ENCODE measurements around the gene KLHL21. TPM values are rescaled to one million over a fixed set of nuclear protein-coding genes. Genes with fewer than 3 reads are reported as not detected.
"Not testable (repeated sequence)": the region's sequence is repeated elsewhere in the genome, so short reads cannot be mapped to it uniquely, and the experiment has no call there.

Gene KLHL21
- total RNA-seq, 2 donors from 2014 or later = 10.9 to 13.2 TPM

- Mint-ChIP-seq H3K4me1 (peaks cover 5% of the 10 kb centered on the region), H3K27ac (no peak overlapping the region), H3K27me3 (ENCODE audit: insufficient read depth) (no peaks in the 10 kb centered on the region), H3K4me3 (no peak overlapping the region), H3K36me3 (ENCODE audit: low read depth) (peaks cover 60% of the 10 kb centered on the region), H3K9me3 (no peaks in the 10 kb centered on the region)
- Histone ChIP-seq H3K4me1 (ENCODE audit: control insufficient read depth, insufficient read depth, low read length) (no peaks in the 10 kb centered on the region), H3K27me3 (ENCODE audit: control insufficient read depth, insufficient read depth, low read length, poor library complexity, severe bottlenecking) (no peaks in the 10 kb centered on the region), H3K9ac (ENCODE audit: extremely low read depth, low read length, poor library complexity, severe bottlenecking) (no peak overlapping the region), H3K9me3 (ENCODE audit: control insufficient read depth, low read length) (no peaks in the 10 kb centered on the region), H3K27ac (ENCODE audit: low read depth, low read length) (no peak overlapping the region), H3K4me3 (ENCODE audit: low read length) (no peak overlapping the region), H3K36me3 (ENCODE audit: control insufficient read depth, insufficient read depth, low read length) (peaks cover 51% of the 10 kb centered on the region)
- WGBS, 2 experiments (ENCODE audit: insufficient coverage in 1 of 2, insufficient read length in 1 of 2) = 70 to 71% methylated on average over 6 to 10 of the region's 10 CpGs
- DNase-seq = peak; percentile 72
- TF ChIP-seq, protein P1, sequence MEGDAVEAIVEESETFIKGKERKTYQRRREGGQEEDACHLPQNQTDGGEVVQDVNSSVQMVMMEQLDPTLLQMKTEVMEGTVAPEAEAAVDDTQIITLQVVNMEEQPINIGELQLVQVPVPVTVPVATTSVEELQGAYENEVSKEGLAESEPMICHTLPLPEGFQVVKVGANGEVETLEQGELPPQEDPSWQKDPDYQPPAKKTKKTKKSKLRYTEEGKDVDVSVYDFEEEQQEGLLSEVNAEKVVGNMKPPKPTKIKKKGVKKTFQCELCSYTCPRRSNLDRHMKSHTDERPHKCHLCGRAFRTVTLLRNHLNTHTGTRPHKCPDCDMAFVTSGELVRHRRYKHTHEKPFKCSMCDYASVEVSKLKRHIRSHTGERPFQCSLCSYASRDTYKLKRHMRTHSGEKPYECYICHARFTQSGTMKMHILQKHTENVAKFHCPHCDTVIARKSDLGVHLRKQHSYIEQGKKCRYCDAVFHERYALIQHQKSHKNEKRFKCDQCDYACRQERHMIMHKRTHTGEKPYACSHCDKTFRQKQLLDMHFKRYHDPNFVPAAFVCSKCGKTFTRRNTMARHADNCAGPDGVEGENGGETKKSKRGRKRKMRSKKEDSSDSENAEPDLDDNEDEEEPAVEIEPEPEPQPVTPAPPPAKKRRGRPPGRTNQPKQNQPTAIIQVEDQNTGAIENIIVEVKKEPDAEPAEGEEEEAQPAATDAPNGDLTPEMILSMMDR (conservative IDR thresholded peaks at IDR 0.05) = peak; percentile 80
These were observed 44.0 kb upstream of the KLHL21 start for GRCh38 chr1:6646499-6647148.

- WGBS, 2 experiments (ENCODE audit: insufficient coverage in 1 of 2, insufficient read length in 1 of 2) = 96 to 100% methylated on average over 4 to 7 of the region's 7 CpGs
- no peaks in the 10 kb centered on the region for H3K9me3 Mint-ChIP-seq
- Histone ChIP-seq H3K27ac (ENCODE audit: low read depth, low read length) (no peak overlapping the region), H3K9me3 (ENCODE audit: control insufficient read depth, low read length) (no peaks in the 10 kb centered on the region), H3K27me3 (ENCODE audit: control insufficient read depth, insufficient read depth, low read length, poor library complexity, severe bottlenecking) (no peaks in the 10 kb centered on the region), H3K9ac (ENCODE audit: extremely low read depth, low read length, poor library complexity, severe bottlenecking) (no peak overlapping the region), H3K4me3 (ENCODE audit: low read length) (no peak overlapping the region), H3K36me3 (ENCODE audit: control insufficient read depth, insufficient read depth, low read length) (peaks cover 49% of the 10 kb centered on the region), H3K4me1 (ENCODE audit: control insufficient read depth, insufficient read depth, low read length) (no peaks in the 10 kb centered on the region)
- H3K4me1 Mint-ChIP-seq = peaks cover 5% of the 10 kb centered on the region
- DNase-seq = no peak
- H3K36me3 Mint-ChIP-seq (ENCODE audit: low read depth) = peaks cover 63% of the 10 kb centered on the region
- TF ChIP-seq, protein P1 (conservative IDR thresholded peaks at IDR 0.05) = no peak
- no peaks in the 10 kb centered on the region for H3K27me3 Mint-ChIP-seq (ENCODE audit: insufficient read depth)
- H3K4me3 Mint-ChIP-seq = no peak overlapping the region
- H3K27ac Mint-ChIP-seq = no peak overlapping the region
These were observed 42.3 kb upstream of the KLHL21 start for GRCh38 chr1:6645018-6645417.

- H3K4me1 Mint-ChIP-seq; DNase-seq; H3K9ac ChIP-seq (ENCODE audit: extremely low read depth, low read length, poor library complexity, severe bottlenecking); H3K9me3 ChIP-seq (ENCODE audit: control insufficient read depth, low read length); H3K27me3 Mint-ChIP-seq (ENCODE audit: insufficient read depth); H3K4me3 ChIP-seq (ENCODE audit: low read length); H3K27ac Mint-ChIP-seq; H3K9me3 Mint-ChIP-seq; H3K27me3 ChIP-seq (ENCODE audit: control insufficient read depth, insufficient read depth, low read length, poor library complexity, severe bottlenecking); H3K27ac ChIP-seq (ENCODE audit: low read depth, low read length); H3K4me3 Mint-ChIP-seq; H3K4me1 ChIP-seq (ENCODE audit: control insufficient read depth, insufficient read depth, low read length): not testable (repeated sequence)
- peaks cover 75% of the 10 kb centered on the region for H3K36me3 ChIP-seq (ENCODE audit: control insufficient read depth, insufficient read depth, low read length)
- H3K36me3 Mint-ChIP-seq (ENCODE audit: low read depth) = peaks cover 85% of the 10 kb centered on the region
- WGBS, 2 experiments (ENCODE audit: insufficient coverage in 1 of 2, insufficient read length in 1 of 2) = 92% methylated on average over 3 of the region's 3 CpGs; no CpG with 5 or more reads in 1 of the 2 experiments
These were observed 38.2 kb upstream of the KLHL21 start for GRCh38 chr1:6640867-6641266.

GRCh38 chr1:6638226-6638625 lies 35.6 kb upstream of the KLHL21 start:
- peaks cover 81% of the 10 kb centered on the region for H3K36me3 Mint-ChIP-seq (ENCODE audit: low read depth)
- Histone ChIP-seq H3K36me3 (ENCODE audit: control insufficient read depth, insufficient read depth, low read length) (peaks cover 74% of the 10 kb centered on the region), H3K4me1 (ENCODE audit: control insufficient read depth, insufficient read depth, low read length) (no peaks in the 10 kb centered on the region), H3K9me3 (ENCODE audit: control insufficient read depth, low read length) (no peaks in the 10 kb centered on the region), H3K27me3 (ENCODE audit: control insufficient read depth, insufficient read depth, low read length, poor library complexity, severe bottlenecking) (no peaks in the 10 kb centered on the region), H3K9ac (ENCODE audit: extremely low read depth, low read length, poor library complexity, severe bottlenecking) (no peak overlapping the region), H3K4me3 (ENCODE audit: low read length) (no peak overlapping the region), H3K27ac (ENCODE audit: low read depth, low read length) (no peak overlapping the region)
- no peaks in the 10 kb centered on the region for H3K27me3 Mint-ChIP-seq (ENCODE audit: insufficient read depth)
- no peaks in the 10 kb centered on the region for H3K9me3 Mint-ChIP-seq
- H3K27ac Mint-ChIP-seq = no peak overlapping the region
- H3K4me1 Mint-ChIP-seq = no peaks in the 10 kb centered on the region
- 93 to 94% methylated on average over 16 to 18 of the region's 18 CpGs for WGBS, 2 experiments (ENCODE audit: insufficient coverage in 1 of 2, insufficient read length in 1 of 2)
- TF ChIP-seq, protein P1 (conservative IDR thresholded peaks at IDR 0.05) = no peak
- H3K4me3 Mint-ChIP-seq = no peak overlapping the region
- no peak for DNase-seq
